NT2/D1 (cell line): ENCODE results near the gene TALDO1.

ENCODE experiments used
- DNase-seq: peaks from one replicate; pipeline ENCODE4 v3.0.0-alpha.2; 2011; ENCODE audit warnings: low read depth, low spot score
- H3K27me3 ChIP-seq: 2 replicates; pipeline ENCODE4 v1.6.0; 2011; ENCODE audit warnings: mild to moderate bottlenecking; ENCODE audit not compliant: insufficient read length, insufficient read depth
- H3K36me3 ChIP-seq: 2 replicates; pipeline ENCODE4 v1.6.1; 2011; ENCODE audit warnings: mild to moderate bottlenecking, low read length, mixed read lengths; ENCODE audit not compliant: insufficient read depth, insufficient read length
- H3K4me1 ChIP-seq: 2 replicates; pipeline ENCODE4 v1.5.1; 2011; ENCODE audit not compliant: insufficient read depth, insufficient read length
- H3K4me3 ChIP-seq: 2 replicates; pipeline ENCODE4 v1.5.1; 2011; ENCODE audit warnings: low read depth; ENCODE audit not compliant: insufficient read length
- H3K9ac ChIP-seq: 2 replicates; pipeline ENCODE4 v1.6.0; 2011; ENCODE audit warnings: low read depth; ENCODE audit not compliant: insufficient read length
- H3K9me3 ChIP-seq: 2 replicates; pipeline ENCODE4 v1.5.1; 2011; ENCODE audit warnings: mild to moderate bottlenecking, low read length; ENCODE audit not compliant: insufficient read depth
- SUZ12 ChIP-seq: IDR thresholded peaks from 2 replicates; pipeline ENCODE4 v1.6.1; 2011; ENCODE audit not compliant: insufficient read length, insufficient read depth; ENCODE audit errors: extremely low read depth
- YY1 ChIP-seq: IDR thresholded peaks from 2 replicates; pipeline ENCODE4 v1.6.1; 2011; ENCODE audit not compliant: insufficient read length, insufficient read depth
- ZNF274 ChIP-seq: IDR thresholded peaks from 2 replicates; pipeline ENCODE4 v1.6.1; 2011; ENCODE audit warnings: mild to moderate bottlenecking, low read depth, low read length

TALDO1 gene

DNA sequence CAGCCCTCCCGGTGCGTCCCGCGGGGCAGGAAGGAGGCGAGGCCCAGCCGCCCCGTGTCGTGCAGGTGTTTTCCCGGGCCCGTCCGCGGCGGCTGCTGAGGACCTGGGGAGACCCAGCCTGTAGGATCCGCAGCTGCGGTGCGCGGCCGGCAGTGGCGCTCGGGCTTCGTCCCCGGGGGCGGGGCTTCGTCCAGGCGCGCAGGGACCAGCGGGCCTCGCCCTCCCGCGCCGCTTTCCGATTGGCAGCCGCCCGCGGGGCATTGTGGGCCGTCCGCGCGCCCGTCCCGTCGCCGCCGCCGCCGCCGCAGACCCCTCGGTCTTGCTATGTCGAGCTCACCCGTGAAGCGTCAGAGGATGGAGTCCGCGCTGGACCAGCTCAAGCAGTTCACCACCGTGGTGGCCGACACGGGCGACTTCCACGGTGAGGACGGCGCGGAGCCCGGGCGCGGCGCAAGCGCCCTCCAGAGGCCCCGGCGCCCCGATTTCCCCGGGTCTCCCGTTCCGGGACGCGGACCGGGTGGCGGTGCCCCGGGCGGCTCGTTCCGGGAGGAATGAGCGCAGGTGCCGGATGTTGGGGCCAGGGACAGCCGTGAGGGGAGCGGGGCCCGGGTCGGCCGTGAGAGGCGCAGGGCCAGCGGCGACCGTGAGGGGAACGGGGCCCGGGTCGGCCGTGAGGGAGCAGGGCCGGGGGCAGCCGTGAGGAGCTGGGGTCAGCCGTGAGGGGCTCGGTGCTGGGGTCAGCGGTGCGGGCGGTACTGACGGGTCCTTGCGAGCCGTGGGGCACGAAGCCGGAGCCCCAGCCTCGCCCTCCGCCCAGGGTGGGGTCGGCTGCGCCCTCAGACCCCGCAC, at the start of gene TALDO1:
Gene TALDO1, plus strand, starts transcription at position 307 of the 849 bp plus-strand sequence. Its CDS starts 18 bp downstream, at position 325.
- Histone ChIP-seq H3K9ac (peak within 1 kb of the TSS; percentile 82), H3K4me3 (peak within 1 kb of the TSS; percentile 88), H3K27me3 (no peaks in the 10 kb centered on the region), H3K36me3 (peaks cover 13% of the 10 kb centered on the region), H3K4me1 (peaks cover under 1% of the 10 kb centered on the region), H3K9me3 (no peaks in the 10 kb centered on the region)
- TF ChIP-seq ZNF274 (no peak), SUZ12 (no peak), YY1 (no peak)
- peak; percentile 86 for DNase-seq

DNA sequence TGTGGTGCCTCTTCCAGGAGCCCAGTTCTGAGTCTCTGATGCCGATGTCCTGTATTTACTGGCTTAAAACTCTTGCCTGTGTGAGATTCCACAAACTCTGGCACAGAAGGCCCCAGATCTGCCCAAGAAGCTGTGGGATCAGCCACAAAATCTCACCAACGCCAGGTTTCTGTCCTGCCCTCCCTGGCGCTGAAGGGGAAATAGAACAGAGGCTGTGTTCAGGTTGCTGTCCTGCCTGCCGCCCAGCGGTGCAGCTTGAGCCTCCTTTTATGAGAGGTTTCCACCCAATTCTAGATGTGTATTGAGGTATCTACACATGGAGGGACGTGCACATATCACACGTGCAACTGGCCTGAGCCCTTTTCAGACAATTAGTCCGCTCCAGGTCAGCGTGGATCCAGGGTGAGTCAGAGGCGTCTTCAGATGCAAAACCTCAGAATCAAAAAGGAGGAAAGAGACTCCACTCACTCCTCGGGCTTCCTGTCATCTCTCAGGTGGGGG, 49.4 kb upstream of the TALDO1 start:
- Histone ChIP-seq H3K36me3 (peaks cover 25% of the 10 kb centered on the region), H3K27me3 (no peaks in the 10 kb centered on the region), H3K9me3 (no peaks in the 10 kb centered on the region), H3K9ac (peak overlapping the region; percentile 52), H3K4me3 (no peak overlapping the region), H3K4me1 (peaks cover 23% of the 10 kb centered on the region)
- no peak for DNase-seq
- TF ChIP-seq SUZ12 (no peak), YY1 (no peak), ZNF274 (no peak)

DNA sequence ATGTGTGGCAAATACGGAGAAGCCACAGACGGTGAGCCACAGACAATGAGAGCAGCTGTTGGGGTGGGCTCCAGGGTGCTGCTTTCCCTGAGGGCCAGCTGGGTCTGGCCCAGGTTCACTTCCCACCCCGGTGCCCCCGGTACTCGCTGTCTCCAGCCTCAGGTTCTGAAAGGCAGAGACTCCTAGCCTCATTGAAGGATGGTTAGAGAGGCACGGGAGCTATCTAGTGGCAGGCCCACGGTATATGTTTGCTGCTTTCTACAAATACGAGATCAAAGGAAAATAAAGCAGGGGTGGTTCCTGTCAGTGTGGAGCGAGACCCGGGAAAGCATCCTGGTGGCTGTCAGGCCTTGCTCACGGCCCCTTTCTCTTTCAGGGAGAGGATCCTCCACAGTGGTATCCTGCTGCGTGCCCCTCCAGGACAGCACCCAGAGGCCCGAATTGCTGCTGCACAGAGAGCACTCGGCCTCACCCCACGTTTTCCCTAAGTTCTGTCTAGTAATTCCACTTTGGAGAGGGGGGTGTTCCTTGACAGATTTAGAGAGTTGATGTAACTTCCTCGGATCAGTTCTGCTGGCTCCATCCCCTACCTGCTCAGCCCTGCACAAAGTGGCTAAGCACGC, 48.7 kb upstream of the TALDO1 start:
- no peak for TF ChIP-seq YY1
- TF ChIP-seq ZNF274, result no peak
- TF ChIP-seq SUZ12, result no peak
- Histone ChIP-seq H3K9ac (no peak overlapping the region), H3K9me3 (no peaks in the 10 kb centered on the region), H3K4me1 (peaks cover 16% of the 10 kb centered on the region), H3K27me3 (no peaks in the 10 kb centered on the region), H3K36me3 (peaks cover 32% of the 10 kb centered on the region), H3K4me3 (no peak overlapping the region)
- no peak for DNase-seq

DNA sequence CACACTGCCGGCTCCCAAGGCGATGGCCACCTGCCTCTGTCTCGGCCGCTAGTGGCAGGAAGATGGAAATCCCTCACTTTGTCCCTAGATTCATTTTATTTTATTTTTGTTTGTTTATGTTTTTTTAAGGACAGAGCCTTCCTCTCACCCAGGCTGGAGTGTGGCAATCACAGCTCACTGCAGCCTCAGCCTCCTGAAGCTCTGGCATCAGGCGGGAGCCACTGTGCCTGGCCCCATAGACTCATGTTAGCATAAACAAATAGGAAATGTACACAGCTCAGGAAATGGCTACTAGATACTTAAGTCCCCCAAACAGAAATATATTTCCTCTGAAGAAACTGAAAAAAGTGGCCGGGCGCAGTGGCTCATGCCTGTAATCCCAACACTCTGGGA, 48.2 kb upstream of the TALDO1 start:
- no peaks in the 10 kb centered on the region for H3K27me3 ChIP-seq
- no peak overlapping the region for H3K9ac ChIP-seq
- peaks cover 34% of the 10 kb centered on the region for H3K36me3 ChIP-seq
- H3K4me3 ChIP-seq, result no peak overlapping the region
- no peak for TF ChIP-seq ZNF274
- no peak for TF ChIP-seq SUZ12
- no peak for TF ChIP-seq YY1
- no peaks in the 10 kb centered on the region for H3K9me3 ChIP-seq
- H3K4me1 ChIP-seq, result peaks cover 11% of the 10 kb centered on the region
- DNase-seq, result no peak

DNA sequence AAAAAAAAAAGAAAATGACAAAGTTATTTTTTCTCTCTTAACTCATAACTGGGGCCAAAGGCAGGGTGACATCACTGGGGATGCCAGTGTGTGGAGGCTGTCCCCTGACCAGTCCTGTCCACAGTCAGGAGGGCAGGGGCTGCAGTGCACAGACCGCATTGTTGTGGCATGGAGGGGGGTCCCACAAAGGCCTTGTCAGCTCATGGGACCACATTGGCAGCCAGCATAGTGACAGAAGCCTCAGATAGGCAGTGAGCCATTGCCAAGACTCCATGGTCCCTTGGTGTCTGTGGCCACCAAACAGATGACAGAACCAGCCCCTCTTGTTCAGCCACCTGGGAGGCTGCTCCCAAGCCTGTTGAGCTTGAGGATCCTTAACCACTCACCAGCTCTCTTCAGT, 47.5 kb upstream of the TALDO1 start:
- no peak for TF ChIP-seq SUZ12
- TF ChIP-seq YY1, result no peak
- no peak for TF ChIP-seq ZNF274
- H3K4me3 ChIP-seq, result no peak overlapping the region
- peaks cover 40% of the 10 kb centered on the region for H3K36me3 ChIP-seq
- no peak for DNase-seq
- peaks cover 10% of the 10 kb centered on the region for H3K4me1 ChIP-seq
- no peaks in the 10 kb centered on the region for H3K9me3 ChIP-seq
- H3K9ac ChIP-seq, result no peak overlapping the region
- no peaks in the 10 kb centered on the region for H3K27me3 ChIP-seq

DNA sequence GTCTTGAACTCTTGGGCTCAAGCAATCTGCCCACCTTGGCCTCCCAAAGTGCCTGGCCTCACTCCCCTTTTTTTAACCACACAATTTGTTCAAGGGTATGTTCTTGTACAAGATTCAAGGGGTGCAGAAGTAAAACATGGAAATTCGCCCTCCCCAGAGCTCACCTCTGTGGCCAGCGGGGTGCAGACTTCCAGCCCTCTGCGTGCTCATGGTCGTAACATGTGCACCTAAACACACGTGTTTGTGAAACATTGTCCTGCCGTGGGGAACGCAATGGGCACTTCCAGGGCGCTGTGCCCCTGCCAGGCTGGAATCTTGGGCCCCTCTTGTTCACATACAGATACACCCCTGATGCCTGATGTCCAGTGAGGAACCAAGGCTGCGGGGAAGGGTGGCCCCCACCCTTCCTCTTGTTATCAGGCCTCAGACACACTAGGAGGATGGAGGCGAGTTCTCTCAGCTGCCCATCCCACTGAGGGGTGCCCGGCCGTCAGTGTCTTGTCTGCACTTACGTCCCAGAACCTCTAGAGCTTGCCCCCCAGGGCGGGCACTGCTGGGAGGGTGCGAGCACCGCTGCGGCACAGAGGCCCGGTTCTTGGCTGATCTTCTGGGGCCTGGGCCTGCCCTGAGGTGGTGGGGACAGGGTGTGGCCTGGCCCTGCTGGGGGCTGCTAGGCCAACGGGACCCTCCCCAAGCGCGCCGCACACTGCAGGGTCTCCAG, 45.4 kb upstream of the TALDO1 start:
- Histone ChIP-seq H3K9me3 (no peaks in the 10 kb centered on the region), H3K4me3 (no peak overlapping the region), H3K4me1 (peaks cover 16% of the 10 kb centered on the region), H3K36me3 (peaks cover 47% of the 10 kb centered on the region), H3K27me3 (peaks cover 7% of the 10 kb centered on the region), H3K9ac (no peak overlapping the region)
- no peak for DNase-seq
- TF ChIP-seq SUZ12, result no peak
- TF ChIP-seq YY1, result no peak
- TF ChIP-seq ZNF274, result no peak
